Stimulated activated naive B cell treated with anti-CD40 and anti-IgM and Interleukin-4, amounts not matched to agents 10 μg/mL and 1 μg/mL and 100 μg/mL, for 72 hours (primary cell): ENCODE data around the gene TPP2.

Source experiments
- ATAC-seq, 2 donors: fragments of 150-1000 bp; cut with Tn5 transposase; replicated peaks; 2 replicates each; pipeline ENCODE4 v1.10.0; 2021; ENCODE audit warnings: moderate library complexity in 1 of 2
- DNase-seq: peaks from one replicate; pipeline ENCODE4 v3.0.0; 2021
- H3K27ac Mint-ChIP-seq: one replicate; pipeline ENCODE4 v1.8.0; 2022; ENCODE audit warnings: mild to moderate bottlenecking, mixed read lengths
- H3K27me3 Mint-ChIP-seq, 2 donors: one replicate each; pipeline ENCODE4 v1.8.0; 2022; ENCODE audit warnings: mixed read lengths in 2 of 2
- H3K36me3 Mint-ChIP-seq, 2 donors: one replicate each; pipeline ENCODE4 v1.8.0; 2022; ENCODE audit warnings: mixed read lengths in 2 of 2, mild to moderate bottlenecking in 1 of 2
- H3K4me1 Mint-ChIP-seq, 2 donors: one replicate each; pipeline ENCODE4 v1.8.0; 2022; ENCODE audit warnings: mixed read lengths in 2 of 2, mild to moderate bottlenecking in 1 of 2
- H3K4me3 Mint-ChIP-seq, 2 donors: one replicate each; pipeline ENCODE4 v1.8.0; 2022; ENCODE audit warnings: mild to moderate bottlenecking in 2 of 2, mixed read lengths in 2 of 2, moderate library complexity in 1 of 2
- H3K9me3 Mint-ChIP-seq, 2 donors: one replicate each; pipeline ENCODE4 v1.8.0; 2022; ENCODE audit warnings: mixed read lengths in 2 of 2, mild to moderate bottlenecking in 1 of 2

Gene TPP2

GRCh38 chr13:102715447-102715846 is 118.7 kb downstream of the TPP2 start:
- no peak overlapping the region for H3K27ac Mint-ChIP-seq
- H3K9me3 Mint-ChIP-seq, result peaks cover 2 to 4% of the 10 kb centered on the region in 2 donors
- H3K4me1 Mint-ChIP-seq, result peaks cover 4 to 6% of the 10 kb centered on the region in 2 donors
- ATAC-seq (no peak), DNase-seq (no peak)
- H3K27me3 Mint-ChIP-seq, result peaks cover 9 to 20% of the 10 kb centered on the region in 2 donors
- H3K36me3 Mint-ChIP-seq, result peaks cover 2 to 4% of the 10 kb centered on the region in 2 donors
- H3K4me3 Mint-ChIP-seq, result no peak overlapping the region

DNA sequence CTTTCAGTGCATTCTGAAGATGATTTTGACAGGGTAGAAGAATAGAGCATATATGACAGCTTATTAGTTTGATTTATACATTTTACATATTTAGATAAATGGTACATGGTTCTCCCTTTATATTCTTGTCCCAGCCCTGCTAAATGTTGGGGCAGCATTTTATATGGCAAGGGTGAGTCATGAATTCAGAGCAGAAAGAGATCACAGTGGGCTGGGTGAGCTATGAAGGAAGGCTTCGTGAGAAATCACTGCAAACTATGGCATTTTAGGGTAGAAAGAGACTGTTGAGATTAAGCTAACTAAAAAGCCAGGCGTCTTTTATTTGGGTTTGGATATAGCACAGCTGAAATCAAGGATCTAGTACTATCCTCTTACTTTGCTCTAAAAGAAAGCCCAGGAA is 122.0 kb downstream of the TPP2 start:
- peaks cover 4 to 6% of the 10 kb centered on the region in 2 donors for H3K4me1 Mint-ChIP-seq
- ATAC-seq (no peak), DNase-seq (no peak)
- no peak overlapping the region for H3K27ac Mint-ChIP-seq
- H3K4me3 Mint-ChIP-seq, result no peak overlapping the region
- peaks cover 2 to 4% of the 10 kb centered on the region in 2 donors for H3K9me3 Mint-ChIP-seq
- H3K27me3 Mint-ChIP-seq, result peaks cover 8 to 32% of the 10 kb centered on the region in 2 donors
- H3K36me3 Mint-ChIP-seq, result peaks cover 2 to 4% of the 10 kb centered on the region in 2 donors

DNA sequence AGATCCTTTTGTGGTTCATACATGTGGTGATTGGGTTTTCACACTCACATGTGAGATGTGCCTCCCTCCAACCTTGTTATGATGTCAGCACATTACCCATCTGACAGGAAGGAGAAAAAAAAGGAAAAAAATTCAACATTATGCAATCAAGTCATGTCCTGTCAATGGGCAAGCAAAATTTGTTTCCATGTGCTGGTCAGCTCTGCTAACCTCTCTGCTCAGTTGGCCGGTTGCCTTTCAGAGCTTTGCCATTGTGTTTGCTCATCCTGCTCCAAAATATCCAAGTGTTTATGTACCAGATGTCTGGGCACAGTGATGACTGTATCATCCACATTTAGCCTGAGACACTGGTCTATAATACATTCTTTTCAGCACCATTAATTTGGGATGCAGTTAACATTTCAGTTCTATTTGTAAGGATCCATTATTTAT is 125.0 kb downstream of the TPP2 start:
- Mint-ChIP-seq H3K9me3 (peaks cover 0 to 3% of the 10 kb centered on the region in 2 donors), H3K4me1 (no peaks in the 10 kb centered on the region), H3K27ac (no peak overlapping the region), H3K36me3 (no peaks in the 10 kb centered on the region), H3K4me3 (no peak overlapping the region), H3K27me3 (peaks cover 16 to 32% of the 10 kb centered on the region in 2 donors)
- no peak for DNase-seq
- ATAC-seq, result no peak

DNA sequence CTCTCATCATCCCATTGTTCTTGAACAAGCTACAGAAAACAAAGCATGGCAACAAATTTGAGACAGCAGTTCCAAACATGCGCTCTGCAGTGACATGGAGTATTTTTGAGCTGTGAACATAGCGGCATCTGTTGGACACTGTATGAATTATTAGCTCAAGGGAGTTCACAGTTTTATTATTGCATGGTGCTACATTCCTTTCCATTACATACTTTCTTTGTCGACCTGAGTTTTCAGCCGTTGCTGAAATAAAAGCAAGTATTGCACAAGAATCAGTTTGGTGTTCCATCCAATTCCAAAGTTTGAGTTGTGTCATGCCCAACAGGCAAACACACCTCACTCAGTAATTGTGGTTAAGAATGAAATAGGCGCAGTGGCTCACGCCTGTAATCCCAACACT is 128.1 kb downstream of the TPP2 start:
- DNase-seq (no peak), ATAC-seq (peak; percentile 42)
- Mint-ChIP-seq H3K27ac (no peak overlapping the region), H3K9me3 (peaks cover 0 to 3% of the 10 kb centered on the region in 2 donors), H3K36me3 (no peaks in the 10 kb centered on the region), H3K27me3 (peaks cover 11 to 26% of the 10 kb centered on the region in 2 donors), H3K4me1 (peaks cover 0 to 5% of the 10 kb centered on the region in 2 donors), H3K4me3 (no peak overlapping the region)

DNA sequence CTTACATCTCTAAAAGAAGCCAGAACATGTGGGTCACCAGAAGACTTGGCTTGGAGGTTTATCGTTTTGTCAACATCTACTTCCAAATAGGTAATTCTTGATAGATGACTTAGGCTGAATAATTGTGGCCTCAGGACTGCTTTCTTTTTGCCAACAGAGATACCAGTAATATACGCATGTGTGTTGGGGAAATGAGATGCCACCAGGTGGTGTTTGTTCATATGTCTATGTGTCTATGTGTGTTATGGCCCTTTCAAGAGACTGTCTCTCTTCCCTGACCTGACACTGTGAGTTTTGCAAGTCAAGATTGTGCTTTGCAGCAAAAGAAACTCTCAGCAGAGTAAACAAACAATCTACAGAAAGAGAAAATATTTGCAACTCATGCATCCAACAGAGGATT is 129.6 kb downstream of the TPP2 start:
- no peak overlapping the region for H3K27ac Mint-ChIP-seq
- peaks cover 0 to 5% of the 10 kb centered on the region in 2 donors for H3K4me1 Mint-ChIP-seq
- no peak overlapping the region for H3K4me3 Mint-ChIP-seq
- DNase-seq, result no peak
- peaks cover 11 to 29% of the 10 kb centered on the region in 2 donors for H3K27me3 Mint-ChIP-seq
- ATAC-seq, result no peak
- no peaks in the 10 kb centered on the region for H3K36me3 Mint-ChIP-seq
- peaks cover 0 to 3% of the 10 kb centered on the region in 2 donors for H3K9me3 Mint-ChIP-seq
